ENCODE measurements around the gene PDE4B. TPM values are rescaled to one million over a fixed set of nuclear protein-coding genes. Genes with fewer than 3 reads are reported as not detected.
"Not testable (repeated sequence)": the region's sequence is repeated elsewhere in the genome, so short reads cannot be mapped to it uniquely, and the experiment has no call there.

The PDE4B gene
- total and polyA plus RNA-seq, 10 of the 15 experiments (the other 5 are each of a cell fraction or from before 2014, with no cell fraction given), result 3.0 to 13.2 (median 5.7) TPM

DNA sequence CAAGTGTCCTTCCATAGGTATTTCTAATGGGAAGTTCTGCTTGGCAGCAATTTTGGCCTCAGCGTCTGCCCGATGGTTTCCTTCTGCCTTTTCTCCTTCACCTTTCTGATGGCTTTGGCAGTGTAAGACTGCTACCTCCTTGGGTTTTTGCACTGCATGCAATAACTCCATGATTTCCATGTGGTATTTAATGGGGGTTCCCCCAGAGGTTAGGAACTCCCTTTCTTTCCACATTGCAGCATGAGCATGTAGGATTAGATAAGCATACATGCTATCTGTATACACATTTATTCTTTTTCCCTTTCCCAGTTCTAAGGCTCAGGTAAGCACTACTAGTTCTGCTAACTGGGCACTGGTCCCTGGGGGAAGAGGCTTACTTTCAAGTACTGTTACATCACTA lies 628.2 kb downstream of the PDE4B start:
- H3K9me3 ChIP-seq (replicated peaks; ENCODE audit: control insufficient read depth, insufficient read depth, low read length); POLR2A ChIA-PET; RAD21 ChIA-PET (ENCODE audit: unreplicated experiment): not testable (repeated sequence)

DNA sequence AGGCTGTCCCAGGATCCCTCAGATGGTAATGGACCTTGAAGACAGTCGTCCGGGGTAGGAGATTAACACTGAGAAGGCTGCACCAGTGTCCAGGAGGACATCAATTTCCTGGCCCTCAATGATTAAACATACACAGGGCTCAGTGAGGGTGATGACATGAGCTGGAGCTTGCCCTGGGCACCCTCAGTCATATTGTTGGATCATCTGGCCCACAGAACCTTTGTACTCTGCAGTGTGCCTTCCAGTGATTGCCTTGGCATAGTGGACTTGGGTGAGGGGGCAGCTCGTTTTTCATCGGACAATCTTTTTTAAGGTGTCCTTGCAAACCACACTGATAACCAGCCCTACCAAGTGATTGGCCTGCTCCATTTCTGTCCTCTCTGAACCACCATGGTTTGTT lies 630.1 kb downstream of the PDE4B start:
- WGBS (ENCODE audit: insufficient coverage, insufficient replicate concordance, low lambda C conversion rate, missing lambda C conversion rate), result 45% methylated on average over 4 of the region's 4 CpGs
- no peak for FAIRE-seq
- Histone ChIP-seq H3K36me3 (ENCODE audit: control insufficient read depth in 2 of 2, insufficient read depth in 2 of 2, low read length in 1 of 2) (no peaks in the 10 kb centered on the region), H3K4me3 (no peak overlapping the region), H3K9me3 (replicated peaks; ENCODE audit: control insufficient read depth, insufficient read depth, low read length) (no peaks in the 10 kb centered on the region; the same call in 1 of the 3 replicates), H3K79me2 (ENCODE audit: control insufficient read depth, insufficient read depth, low read length) (no peaks in the 10 kb centered on the region), H3K27ac (ENCODE audit: control insufficient read depth, insufficient read depth) (no peak overlapping the region), H3K4me2 (ENCODE audit: control insufficient read depth, insufficient read depth) (no peak overlapping the region), H2AFZ (ENCODE audit: control insufficient read depth, low read depth, low read length) (no peak overlapping the region), H3K27me3 (replicated peaks in 1 of 2; ENCODE audit: control insufficient read depth in 2 of 2, insufficient read depth in 2 of 2, low read length in 1 of 2) (no peaks in the 10 kb centered on the region), H3K9ac (ENCODE audit: control insufficient read depth, insufficient read depth, low read length) (no peak overlapping the region), H3K4me1 (ENCODE audit: control insufficient read depth, insufficient read depth, low read length) (no peaks in the 10 kb centered on the region; the same call in 1 of the 2 replicates), H4K20me1 (ENCODE audit: control insufficient read depth, insufficient read depth) (no peaks in the 10 kb centered on the region)
- SMC1A ChIA-PET (ENCODE audit: uncharacterized antibody, unreplicated experiment), result interaction anchor here (0.8 to 1.2 kb wide), 2 partner anchors 8 to 16 kb away, joined by 3 read pairs; no protein-coding TSS in a partner anchor
- RAD21 ChIA-PET (ENCODE audit: unreplicated experiment), result no interaction called here
- in situ Hi-C loops (cut with MboI), result no loop called here
- DNase-seq (ENCODE audit: low read depth, low spot score), result no peak
- no peak for ATAC-seq
- CTCF ChIA-PET, result no interaction called here
- BruUV-seq (replicated peaks), result no TSS peak
- POLR2A ChIA-PET, result no interaction called here
- intact Hi-C loops (cut with micrococcal nuclease; ENCODE audit: unreplicated experiment), result no loop called here
- TF ChIP-seq ATF7 (IDR thresholded peaks at IDR 0.05; ENCODE audit: low read depth), result no peak
- TF ChIP-seq SRF (IDR thresholded peaks at IDR 0.05; ENCODE audit: low read depth in 2 of 2, low read length in 2 of 2), result no peak
- TF ChIP-seq, protein P1, sequence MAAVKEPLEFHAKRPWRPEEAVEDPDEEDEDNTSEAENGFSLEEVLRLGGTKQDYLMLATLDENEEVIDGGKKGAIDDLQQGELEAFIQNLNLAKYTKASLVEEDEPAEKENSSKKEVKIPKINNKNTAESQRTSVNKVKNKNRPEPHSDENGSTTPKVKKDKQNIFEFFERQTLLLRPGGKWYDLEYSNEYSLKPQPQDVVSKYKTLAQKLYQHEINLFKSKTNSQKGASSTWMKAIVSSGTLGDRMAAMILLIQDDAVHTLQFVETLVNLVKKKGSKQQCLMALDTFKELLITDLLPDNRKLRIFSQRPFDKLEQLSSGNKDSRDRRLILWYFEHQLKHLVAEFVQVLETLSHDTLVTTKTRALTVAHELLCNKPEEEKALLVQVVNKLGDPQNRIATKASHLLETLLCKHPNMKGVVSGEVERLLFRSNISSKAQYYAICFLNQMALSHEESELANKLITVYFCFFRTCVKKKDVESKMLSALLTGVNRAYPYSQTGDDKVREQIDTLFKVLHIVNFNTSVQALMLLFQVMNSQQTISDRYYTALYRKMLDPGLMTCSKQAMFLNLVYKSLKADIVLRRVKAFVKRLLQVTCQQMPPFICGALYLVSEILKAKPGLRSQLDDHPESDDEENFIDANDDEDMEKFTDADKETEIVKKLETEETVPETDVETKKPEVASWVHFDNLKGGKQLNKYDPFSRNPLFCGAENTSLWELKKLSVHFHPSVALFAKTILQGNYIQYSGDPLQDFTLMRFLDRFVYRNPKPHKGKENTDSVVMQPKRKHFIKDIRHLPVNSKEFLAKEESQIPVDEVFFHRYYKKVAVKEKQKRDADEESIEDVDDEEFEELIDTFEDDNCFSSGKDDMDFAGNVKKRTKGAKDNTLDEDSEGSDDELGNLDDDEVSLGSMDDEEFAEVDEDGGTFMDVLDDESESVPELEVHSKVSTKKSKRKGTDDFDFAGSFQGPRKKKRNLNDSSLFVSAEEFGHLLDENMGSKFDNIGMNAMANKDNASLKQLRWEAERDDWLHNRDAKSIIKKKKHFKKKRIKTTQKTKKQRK (IDR thresholded peaks at IDR 0.05; ENCODE audit: low read depth, low read length), result no peak
- TF ChIP-seq TBL1XR1 (IDR thresholded peaks at IDR 0.05; ENCODE audit: low read depth, low read length), result no peak
- no peak for TF ChIP-seq TAF1 (IDR thresholded peaks at IDR 0.05; ENCODE audit: borderline replicate concordance, low read depth, low read length)
- no peak for TF ChIP-seq YY1 (IDR thresholded peaks at IDR 0.05; ENCODE audit: low read depth, low read length)
- TF ChIP-seq FOXM1 (IDR thresholded peaks at IDR 0.05; ENCODE audit: low read depth, low read length), result no peak
- no peak for TF ChIP-seq POLR2AphosphoS2 (IDR thresholded peaks at IDR 0.05; ENCODE audit: low read depth, low read length)
- TF ChIP-seq, protein P2, sequence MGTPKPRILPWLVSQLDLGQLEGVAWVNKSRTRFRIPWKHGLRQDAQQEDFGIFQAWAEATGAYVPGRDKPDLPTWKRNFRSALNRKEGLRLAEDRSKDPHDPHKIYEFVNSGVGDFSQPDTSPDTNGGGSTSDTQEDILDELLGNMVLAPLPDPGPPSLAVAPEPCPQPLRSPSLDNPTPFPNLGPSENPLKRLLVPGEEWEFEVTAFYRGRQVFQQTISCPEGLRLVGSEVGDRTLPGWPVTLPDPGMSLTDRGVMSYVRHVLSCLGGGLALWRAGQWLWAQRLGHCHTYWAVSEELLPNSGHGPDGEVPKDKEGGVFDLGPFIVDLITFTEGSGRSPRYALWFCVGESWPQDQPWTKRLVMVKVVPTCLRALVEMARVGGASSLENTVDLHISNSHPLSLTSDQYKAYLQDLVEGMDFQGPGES (IDR thresholded peaks at IDR 0.05), result no peak
- no peak for TF ChIP-seq ZNF207 (IDR thresholded peaks at IDR 0.05; ENCODE audit: borderline replicate concordance)
- TF ChIP-seq HDAC2 (IDR thresholded peaks at IDR 0.05), result no peak
- TF ChIP-seq BHLHE40 (IDR thresholded peaks at IDR 0.05; ENCODE audit: borderline replicate concordance in 1 of 2, low read depth in 2 of 2, low read length in 1 of 2), result no peak
- TF ChIP-seq, protein P3, sequence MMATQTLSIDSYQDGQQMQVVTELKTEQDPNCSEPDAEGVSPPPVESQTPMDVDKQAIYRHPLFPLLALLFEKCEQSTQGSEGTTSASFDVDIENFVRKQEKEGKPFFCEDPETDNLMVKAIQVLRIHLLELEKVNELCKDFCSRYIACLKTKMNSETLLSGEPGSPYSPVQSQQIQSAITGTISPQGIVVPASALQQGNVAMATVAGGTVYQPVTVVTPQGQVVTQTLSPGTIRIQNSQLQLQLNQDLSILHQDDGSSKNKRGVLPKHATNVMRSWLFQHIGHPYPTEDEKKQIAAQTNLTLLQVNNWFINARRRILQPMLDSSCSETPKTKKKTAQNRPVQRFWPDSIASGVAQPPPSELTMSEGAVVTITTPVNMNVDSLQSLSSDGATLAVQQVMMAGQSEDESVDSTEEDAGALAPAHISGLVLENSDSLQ (IDR thresholded peaks at IDR 0.05), result no peak

More for the DNA sequence above, 628.2 kb downstream of the PDE4B start:
- BruUV-seq (replicated peaks); DNase-seq (ENCODE audit: low read depth, low spot score); H3K36me3 ChIP-seq (ENCODE audit: control insufficient read depth in 2 of 2, insufficient read depth in 2 of 2, low read length in 1 of 2); FAIRE-seq; H3K4me1 ChIP-seq (ENCODE audit: control insufficient read depth, insufficient read depth, low read length); H3K79me2 ChIP-seq (ENCODE audit: control insufficient read depth, insufficient read depth, low read length); H4K20me1 ChIP-seq (ENCODE audit: control insufficient read depth, insufficient read depth); intact Hi-C loops (cut with micrococcal nuclease; ENCODE audit: unreplicated experiment); H3K9ac ChIP-seq (ENCODE audit: control insufficient read depth, insufficient read depth, low read length); H3K27ac ChIP-seq (ENCODE audit: control insufficient read depth, insufficient read depth); SMC1A ChIA-PET (ENCODE audit: uncharacterized antibody, unreplicated experiment); CTCF ChIA-PET; in situ Hi-C loops (cut with MboI); H2AFZ ChIP-seq (ENCODE audit: control insufficient read depth, low read depth, low read length); H3K4me3 ChIP-seq; H3K4me2 ChIP-seq (ENCODE audit: control insufficient read depth, insufficient read depth); ATAC-seq; H3K27me3 ChIP-seq (replicated peaks in 1 of 2; ENCODE audit: control insufficient read depth in 2 of 2, insufficient read depth in 2 of 2, low read length in 1 of 2): not testable (repeated sequence)
- WGBS (ENCODE audit: insufficient coverage, insufficient replicate concordance, low lambda C conversion rate, missing lambda C conversion rate), result 100% methylated on average over 2 of the region's 2 CpGs

Measured in GM12878 (cell line).